Adipose tissue (tissue), 3 donors: ENCODE data around the gene SCYGR5. TPM values are rescaled to one million over a fixed set of nuclear protein-coding genes. Genes with fewer than 3 reads are reported as not detected.
"Not testable (repeated sequence)": the region's sequence is repeated elsewhere in the genome, so short reads cannot be mapped to it uniquely, and the experiment has no call there.

Source experiments
- H3K27ac ChIP-seq: one replicate; pipeline ENCODE4 v1.5.1; 2013; ENCODE audit warnings: low read depth, low read length
- WGBS, 3 donors: extraction: QIAGEN DNeasy Blood & Tissue Kit; methylation state at CpG; one replicate each; pipeline ENCODE4 v1.1.7; 2013; 5-methylcytosine and 5-hydroxymethylcytosine counted together
- polyA plus RNA-seq, 3 donors: library from polyadenylated mRNA; stranded (reverse); fragments of 200-250 nt; gene quantifications; one replicate each; pipeline ENCODE4 v1.2.3, GENCODE V29; 2013
- donor health status: healthy with polysubstance abuse.
- donor health status: Bipolar disorder and iron deficiency.
- donor health status: healthy.

SCYGR5 gene
- polyA plus RNA-seq, result not detected

DNA sequence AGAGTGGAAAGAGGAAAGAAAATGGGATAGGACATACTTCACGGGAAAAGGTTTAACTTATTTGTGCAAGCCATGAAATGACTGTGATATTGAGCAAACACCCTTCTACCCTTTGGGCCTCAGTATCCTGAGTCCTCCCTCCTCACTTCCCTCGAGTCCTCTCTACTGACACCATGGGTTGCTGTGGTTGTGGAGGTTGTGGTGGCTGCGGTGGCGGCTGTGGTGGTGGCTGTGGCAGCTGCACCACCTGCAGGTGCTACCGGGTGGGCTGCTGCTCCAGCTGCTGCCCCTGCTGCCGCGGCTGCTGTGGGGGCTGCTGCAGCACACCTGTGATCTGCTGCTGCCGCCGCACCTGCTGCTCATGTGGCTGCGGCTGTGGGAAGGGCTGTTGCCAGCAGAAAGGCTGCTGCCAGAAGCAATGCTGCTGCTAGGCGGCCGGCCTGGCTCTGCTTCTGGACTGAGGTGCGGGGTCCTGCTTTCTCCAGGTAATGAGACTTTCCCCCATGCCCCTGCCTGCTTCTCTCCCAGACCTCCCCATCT, at the start of gene SCYGR5:
TSS of gene SCYGR5 (plus strand) at position 174 of the 540 bp plus-strand sequence. CDS start at position 174, 0 bp downstream.
- WGBS, 3 donors, result 85 to 90% (median 89%) methylated on average over 7 to 13 of the region's 13 CpGs
- not testable (repeated sequence) for H3K27ac ChIP-seq

DNA sequence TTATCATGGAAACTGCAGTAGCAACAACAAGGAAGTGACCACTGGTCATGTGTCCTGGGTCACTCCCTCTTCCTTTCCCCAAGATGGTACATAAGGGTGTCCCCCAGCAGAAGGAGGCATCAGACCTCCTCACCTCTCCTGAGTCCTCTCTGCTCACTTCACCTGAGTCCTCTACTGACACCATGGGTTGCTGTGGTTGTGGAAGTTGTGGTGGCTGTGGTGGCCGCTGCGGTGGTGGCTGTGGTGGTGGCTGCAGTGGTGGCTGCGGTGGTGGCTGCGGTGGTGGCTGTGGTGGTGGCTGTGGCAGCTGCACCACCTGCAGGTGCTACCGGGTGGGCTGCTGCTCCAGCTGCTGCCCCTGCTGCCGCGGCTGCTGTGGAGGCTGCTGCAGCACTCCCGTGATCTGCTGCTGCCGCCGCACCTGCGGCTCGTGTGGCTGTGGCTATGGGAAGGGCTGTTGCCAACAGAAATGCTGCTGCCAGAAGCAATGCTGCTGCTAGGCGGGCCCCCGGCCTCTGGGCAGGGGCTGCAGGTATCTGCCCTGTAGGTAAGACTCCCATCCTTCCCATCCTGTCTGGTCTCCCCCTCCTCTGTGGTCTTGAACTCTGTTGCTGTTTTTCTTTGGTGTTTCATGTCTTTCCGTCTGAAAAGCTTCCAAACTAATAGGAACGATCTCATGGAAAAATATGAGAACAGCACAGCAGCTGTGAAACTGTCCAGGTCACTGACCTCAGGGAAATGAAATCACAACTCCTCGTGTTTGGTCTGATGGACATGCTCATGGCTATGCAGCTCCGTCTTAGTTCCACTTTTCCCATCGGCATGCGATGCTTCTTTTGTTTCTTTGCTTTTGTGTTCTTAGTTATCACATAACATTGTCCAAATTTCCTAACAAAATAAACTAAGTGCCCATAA, 49.0 kb upstream of the SCYGR5 start, which contains the start of gene SCYGR4:
TSS of gene SCYGR4 (plus strand) at position 183 of the 915 bp plus-strand sequence. CDS start at position 183, 0 bp downstream.
- no peak within 1 kb of the TSS for H3K27ac ChIP-seq
- 77 to 80% (median 79%) methylated on average over 13 to 20 of the region's 20 CpGs for WGBS, 3 donors

DNA sequence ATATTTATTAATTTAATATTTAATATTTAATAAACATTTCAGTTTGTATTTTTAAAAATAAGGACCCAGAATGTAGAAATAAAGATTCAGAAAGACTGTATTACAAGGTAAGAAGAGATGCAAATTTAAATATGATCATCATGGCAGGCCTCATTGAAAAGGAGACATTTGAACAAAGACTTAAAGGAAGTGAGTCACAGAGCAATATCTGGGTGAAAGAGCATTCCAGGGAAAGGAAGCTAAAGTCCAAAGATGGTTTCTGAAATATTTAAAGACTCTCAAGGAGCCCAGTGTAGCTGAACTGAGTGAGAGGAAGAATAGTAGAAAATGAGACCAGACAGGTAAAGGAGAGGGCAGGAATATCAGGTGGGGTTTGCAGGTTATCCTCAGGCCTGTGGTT, 43.4 kb upstream of the SCYGR5 start:
- no peak overlapping the region for H3K27ac ChIP-seq

DNA sequence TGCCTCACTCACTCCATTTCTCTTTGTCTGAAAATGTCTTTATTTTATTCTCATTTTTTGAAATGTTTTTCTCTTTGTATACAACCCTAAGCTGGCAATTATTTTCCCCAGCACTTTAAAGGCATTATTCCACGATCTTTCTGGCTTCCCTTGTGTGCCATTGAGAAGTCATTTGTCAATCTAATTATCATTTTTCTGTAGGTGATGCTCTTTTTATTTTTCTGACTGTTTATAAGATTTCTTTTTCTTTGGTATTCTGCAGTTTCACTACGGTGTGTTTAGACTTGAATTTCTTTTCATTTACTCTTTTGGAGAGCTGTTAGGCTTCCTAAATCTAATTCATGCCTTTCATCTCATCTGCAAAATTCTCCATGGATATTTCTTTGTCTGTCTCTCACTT, 41.2 kb upstream of the SCYGR5 start:
- no peak overlapping the region for H3K27ac ChIP-seq
- WGBS, 3 donors, result 47 to 71% (median 61%) methylated on average over 2 of the region's 2 CpGs

DNA sequence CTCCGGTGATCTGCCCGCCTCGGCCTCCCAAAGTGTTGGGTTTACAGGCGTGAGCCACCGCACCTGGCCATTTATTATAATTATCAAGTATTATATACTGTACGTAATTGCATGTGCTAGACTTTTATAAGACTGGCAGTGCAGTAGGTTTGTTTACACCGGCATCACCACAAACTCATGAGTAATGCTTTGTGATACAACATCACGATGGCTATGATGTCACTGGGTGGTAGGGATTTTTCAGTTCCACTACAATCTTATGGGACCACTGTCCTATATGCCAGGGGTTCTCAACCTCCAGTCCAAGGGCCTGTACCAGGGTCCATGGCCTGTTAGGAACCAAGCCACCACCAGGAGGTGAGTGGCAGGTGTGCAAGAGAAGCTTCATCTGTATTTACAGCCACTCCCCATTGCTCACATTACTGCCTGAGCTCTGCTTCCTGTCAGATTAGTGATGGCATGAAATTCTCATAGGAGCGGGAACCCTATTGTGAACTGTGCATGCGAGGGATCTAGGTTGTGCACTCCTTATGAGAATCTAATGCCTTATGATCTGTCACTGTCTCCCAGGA, 39.9 kb upstream of the SCYGR5 start:
- 91 to 95% (median 92%) methylated on average over 10 of the region's 10 CpGs for WGBS, 3 donors
- H3K27ac ChIP-seq, result no peak overlapping the region

GRCh38 chr2:227627769-227628168, 38.8 kb upstream of the SCYGR5 start:
- no peak overlapping the region for H3K27ac ChIP-seq
- WGBS, 3 donors, result 75 to 86% (median 80%) methylated on average over 3 of the region's 3 CpGs

GRCh38 chr2:227629435-227629834, 37.2 kb upstream of the SCYGR5 start:
- WGBS, 3 donors, result 55 to 76% (median 72%) methylated on average over 7 of the region's 7 CpGs
- H3K27ac ChIP-seq, result no peak overlapping the region

GRCh38 chr2:227630322-227630721, 36.3 kb upstream of the SCYGR5 start:
- WGBS, 3 donors, result 76 to 85% (median 83%) methylated on average over 3 of the region's 3 CpGs
- no peak overlapping the region for H3K27ac ChIP-seq

DNA sequence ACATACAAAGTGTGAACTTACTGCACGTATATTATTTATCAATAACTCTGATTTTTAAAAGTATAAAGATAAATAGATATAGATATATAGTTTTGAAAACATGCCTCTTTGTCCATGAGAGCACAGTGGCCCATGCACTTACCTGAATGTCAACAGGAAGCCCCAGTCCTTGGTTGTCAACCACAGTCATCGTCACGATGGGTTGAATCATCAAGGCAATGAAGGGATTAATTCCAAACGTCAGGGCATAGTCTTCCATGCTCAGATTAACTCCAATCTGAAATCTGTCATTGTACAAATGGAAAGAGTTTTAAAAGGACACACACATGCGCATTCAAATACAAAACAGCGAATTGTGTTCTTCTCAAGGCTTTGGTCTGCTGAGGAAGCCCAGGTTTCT, 33.8 kb upstream of the SCYGR5 start:
- 76 to 87% (median 80%) methylated on average over 6 of the region's 6 CpGs for WGBS, 3 donors

GRCh38 chr2:227634201-227634600, 32.4 kb upstream of the SCYGR5 start:
- WGBS, 3 donors, result 52 to 76% (median 70%) methylated on average over 3 of the region's 3 CpGs
- H3K27ac ChIP-seq, result no peak overlapping the region

More for the DNA sequence above, 33.8 kb upstream of the SCYGR5 start:
- H3K27ac ChIP-seq, result no peak overlapping the region

DNA sequence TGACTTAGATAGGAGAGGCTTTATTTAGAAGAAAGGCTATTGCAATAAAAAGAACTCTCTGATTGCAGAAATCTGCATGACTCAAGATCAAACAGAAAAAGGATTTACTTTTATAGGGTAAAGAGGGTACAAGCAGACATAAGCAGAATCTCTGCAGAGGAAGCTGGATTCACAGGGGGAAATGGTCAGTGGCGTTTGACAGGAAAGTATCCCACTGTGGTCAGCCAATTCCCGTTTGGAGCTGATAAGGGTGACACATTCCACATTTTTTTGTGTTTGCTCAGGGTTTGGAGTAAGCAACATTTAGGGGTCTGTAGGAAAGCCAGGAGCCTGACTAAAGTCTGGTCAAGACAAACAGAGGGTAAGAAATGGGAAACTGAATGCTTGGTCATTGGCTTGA, 23.9 kb upstream of the SCYGR5 start:
- WGBS, 3 donors, result 13 to 34% (median 17%) methylated on average over 2 of the region's 2 CpGs
- H3K27ac ChIP-seq, result no peak overlapping the region

- H3K27ac ChIP-seq, result no peak overlapping the region
- WGBS, 3 donors, result 57 to 87% (median 83%) methylated on average over 5 of the region's 5 CpGs
Observed at GRCh38 chr2:227643990-227644551, 22.5 kb upstream of the SCYGR5 start.

GRCh38 chr2:227653419-227653818, 13.2 kb upstream of the SCYGR5 start:
- WGBS, 3 donors, result 33 to 53% (median 37%) methylated on average over 4 of the region's 4 CpGs
- no peak overlapping the region for H3K27ac ChIP-seq

DNA sequence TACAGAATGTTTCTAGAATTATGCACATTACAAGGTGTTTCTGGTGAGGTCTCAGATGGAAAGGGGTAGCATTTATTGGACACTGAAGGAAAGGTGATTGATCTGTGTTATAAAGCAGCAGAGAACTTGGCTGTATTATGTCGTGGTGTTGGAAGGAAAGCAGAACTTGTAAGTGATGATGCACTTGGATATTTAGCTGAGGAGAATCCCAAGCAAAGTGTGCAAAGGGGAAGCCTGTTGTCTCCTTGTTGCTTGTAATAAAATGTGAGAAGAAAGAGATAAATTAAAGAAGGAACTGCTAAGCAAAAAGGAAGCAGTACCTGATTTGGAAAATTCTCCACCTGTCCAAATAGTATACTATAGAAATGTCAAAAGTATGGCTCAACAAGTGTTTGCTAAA, 12.2 kb upstream of the SCYGR5 start:
- 39 to 58% (median 52%) methylated on average over 1 of the region's 1 CpG for WGBS, 3 donors
- H3K27ac ChIP-seq, result no peak overlapping the region

DNA sequence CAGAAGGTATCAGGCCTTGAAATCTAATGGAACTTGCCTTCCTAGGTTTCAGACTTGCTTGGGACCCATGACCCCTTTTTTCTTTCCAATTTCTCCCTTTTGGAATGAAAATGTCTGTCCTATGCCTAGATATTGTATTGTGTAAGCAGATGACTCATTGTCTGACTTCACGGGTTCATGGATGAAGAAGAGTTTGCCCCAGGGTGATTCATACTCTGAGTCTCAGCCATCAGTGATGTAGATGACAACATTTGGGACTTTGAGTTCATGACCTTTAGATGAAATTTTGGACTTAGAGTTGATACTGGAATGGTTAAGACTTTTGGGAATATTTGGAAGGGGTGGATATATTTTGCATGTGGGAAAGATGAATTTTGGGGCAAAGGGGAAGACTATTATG, 11.2 kb upstream of the SCYGR5 start:
- H3K27ac ChIP-seq, result no peak overlapping the region
- 30 to 61% (median 32%) methylated on average over 1 of the region's 1 CpG for WGBS, 3 donors

- no peak overlapping the region for H3K27ac ChIP-seq
- WGBS, 3 donors, result 64 to 71% (median 70%) methylated on average over 8 of the region's 8 CpGs
Observed at GRCh38 chr2:227657199-227657845, 9.3 kb upstream of the SCYGR5 start.

DNA sequence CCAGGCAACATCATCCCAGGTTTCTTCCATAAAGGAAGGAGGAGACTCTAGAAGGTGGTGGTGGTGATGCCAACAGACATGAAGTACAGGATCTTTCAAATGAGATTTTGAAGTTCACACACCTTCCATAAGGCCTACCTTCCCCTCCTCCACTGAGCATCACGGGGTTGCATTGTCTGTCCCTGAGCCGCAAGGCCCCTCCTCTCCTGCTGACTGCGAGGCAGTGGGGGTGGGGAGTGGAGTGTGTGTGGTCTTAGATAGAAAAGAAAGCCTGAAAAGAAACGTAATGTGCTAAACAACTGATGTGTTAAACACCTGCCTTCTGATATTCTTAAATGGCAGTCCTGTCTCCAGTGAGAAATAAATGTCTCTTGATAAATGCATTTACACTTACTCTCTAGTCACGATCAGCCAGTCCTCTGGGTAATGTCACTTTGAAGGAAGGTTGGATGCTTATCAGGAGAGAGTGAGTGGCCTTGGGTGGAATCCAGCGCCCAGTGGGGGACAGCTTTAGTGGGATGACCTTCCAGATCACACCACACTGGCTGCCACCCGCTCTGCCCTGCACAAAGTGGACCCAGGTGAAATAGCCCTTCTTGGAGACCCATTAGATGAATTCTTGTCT, 5.5 kb upstream of the SCYGR5 start:
- 31 to 68% (median 60%) methylated on average over 7 of the region's 7 CpGs for WGBS, 3 donors
- H3K27ac ChIP-seq, result no peak overlapping the region

DNA sequence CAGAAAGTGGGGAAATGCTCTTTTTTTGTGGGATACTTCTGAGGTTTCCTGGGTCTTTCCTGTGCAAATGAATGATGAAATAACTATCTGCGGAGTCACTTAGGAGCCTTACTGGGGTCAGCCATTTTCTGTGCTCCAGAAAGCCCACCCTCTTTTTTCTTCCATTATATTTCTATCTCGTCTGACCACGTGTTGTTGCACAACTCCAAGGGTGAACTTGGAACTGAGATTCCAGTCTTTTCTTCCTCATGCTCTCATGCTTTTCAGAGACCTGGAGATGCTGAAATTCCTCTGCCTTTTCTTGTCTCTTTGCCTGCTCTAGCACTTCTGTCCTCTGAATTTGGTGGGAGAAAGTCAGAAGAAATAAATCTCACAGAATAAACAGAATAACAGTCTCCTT, 4.8 kb upstream of the SCYGR5 start:
- H3K27ac ChIP-seq, result no peak overlapping the region
- WGBS, 3 donors, result 33 to 50% (median 45%) methylated on average over 3 of the region's 3 CpGs
